WERI-Rb-1 (cell line): ENCODE measurements around the gene KCNMA1.

Experiments
- DNase-seq: peaks from one replicate; pipeline ENCODE4 v3.0.0-alpha.2; 2020
- H3K27ac ChIP-seq: fragments of 250-450 bp; sonication (Bioruptor Pico); 2 replicates; pipeline ENCODE4 v1.5.1; 2020; ENCODE audit warnings: mild to moderate bottlenecking, moderate library complexity
- H3K27me3 ChIP-seq: fragments of 250-450 bp; sonication (Bioruptor Pico); 2 replicates; pipeline ENCODE4 v1.5.1; 2021; ENCODE audit warnings: mild to moderate bottlenecking, low read depth, moderate library complexity; ENCODE audit not compliant: insufficient read depth, severe bottlenecking
- H3K36me3 ChIP-seq: fragments of 250-450 bp; sonication (Bioruptor Pico); 2 replicates; pipeline ENCODE4 v1.5.1; 2020; ENCODE audit warnings: mild to moderate bottlenecking, moderate library complexity
- H3K4me3 ChIP-seq: 2 replicates; pipeline ENCODE4 v1.5.1; 2011; ENCODE audit warnings: low read depth, mild to moderate bottlenecking, control low read depth, low read length
- H3K9me3 ChIP-seq: fragments of 250-450 bp; sonication (Bioruptor Pico); 2 replicates; pipeline ENCODE4 v1.5.1; 2021; ENCODE audit warnings: mild to moderate bottlenecking, moderate library complexity; ENCODE audit not compliant: severe bottlenecking
- CTCF ChIP-seq: IDR thresholded peaks from 2 replicates; pipeline ENCODE4 v1.5.1; 2011; ENCODE audit warnings: low read depth, mild to moderate bottlenecking, control low read depth, inconsistent platforms, low read length

Gene KCNMA1

DNA sequence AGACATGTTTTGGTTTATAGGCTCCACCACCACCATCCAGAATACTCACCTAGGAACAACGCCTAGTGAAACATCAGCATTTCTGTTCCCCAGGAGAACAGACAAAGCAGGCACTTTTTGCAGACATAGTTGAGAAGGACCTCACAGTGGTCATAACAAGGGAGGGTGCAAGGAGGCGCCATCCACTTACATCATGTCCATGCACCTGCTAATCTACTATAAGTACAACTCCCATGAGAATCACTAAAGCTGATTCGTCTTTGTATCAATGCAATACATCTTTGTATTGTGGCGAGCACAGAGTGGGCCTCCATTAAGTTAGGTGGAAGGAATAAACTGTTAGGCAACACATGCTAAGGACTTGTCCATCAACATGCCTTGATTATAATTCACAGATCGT lies 207.1 kb downstream of the KCNMA1 start:
- TF ChIP-seq CTCF, result peak; percentile 64
- peak; percentile 30 for DNase-seq
- Histone ChIP-seq H3K4me3 (no peak overlapping the region), H3K9me3 (no peaks in the 10 kb centered on the region), H3K27ac (no peak overlapping the region), H3K27me3 (no peaks in the 10 kb centered on the region), H3K36me3 (no peaks in the 10 kb centered on the region)

DNA sequence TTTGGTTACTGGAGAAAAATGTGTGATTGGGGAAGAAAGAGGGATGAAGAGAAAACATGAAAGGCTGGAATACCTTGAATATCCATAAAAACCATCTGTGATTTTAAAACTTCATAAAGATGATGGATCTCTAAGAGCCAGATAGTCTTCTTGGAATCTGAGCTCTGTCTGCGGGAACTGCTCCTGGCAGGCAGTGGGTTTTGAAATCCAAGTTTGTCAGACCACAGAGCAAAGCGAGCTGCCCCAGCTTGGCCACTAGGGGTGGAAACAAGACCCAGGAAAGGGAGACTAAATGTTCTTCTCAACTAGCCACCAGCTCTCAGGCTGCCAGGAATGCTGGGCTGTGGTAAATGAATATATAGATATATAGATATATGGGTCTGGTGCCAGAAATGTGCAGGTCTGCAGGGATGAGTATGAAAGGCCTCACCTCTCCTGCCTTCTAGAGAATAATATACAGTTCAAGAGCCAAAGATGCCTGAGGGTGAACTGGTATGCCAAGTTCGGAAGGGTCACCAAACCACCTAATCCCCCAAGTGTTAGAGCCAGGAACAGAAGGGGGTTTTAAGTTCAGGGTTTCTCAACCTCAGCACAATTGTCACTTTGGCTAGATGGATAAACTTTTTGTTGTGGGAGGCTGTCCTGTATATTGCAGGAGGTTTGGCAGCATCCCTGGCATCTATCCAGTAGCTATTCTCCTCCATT lies 208.8 kb downstream of the KCNMA1 start:
- no peaks in the 10 kb centered on the region for H3K36me3 ChIP-seq
- H3K4me3 ChIP-seq, result no peak overlapping the region
- H3K9me3 ChIP-seq, result no peaks in the 10 kb centered on the region
- H3K27me3 ChIP-seq, result no peaks in the 10 kb centered on the region
- DNase-seq, result peak; percentile 72
- peak; percentile 82 for TF ChIP-seq CTCF
- H3K27ac ChIP-seq, result no peak overlapping the region

GRCh38 chr10:77424257-77424656 lies 213.4 kb downstream of the KCNMA1 start:
- no peak for DNase-seq
- Histone ChIP-seq H3K9me3 (no peaks in the 10 kb centered on the region), H3K27ac (no peak overlapping the region), H3K4me3 (no peak overlapping the region), H3K27me3 (no peaks in the 10 kb centered on the region), H3K36me3 (no peaks in the 10 kb centered on the region)
- TF ChIP-seq CTCF, result no peak

GRCh38 chr10:77422491-77423338 lies 214.9 kb downstream of the KCNMA1 start:
- no peaks in the 10 kb centered on the region for H3K9me3 ChIP-seq
- H3K4me3 ChIP-seq, result no peak overlapping the region
- no peak for TF ChIP-seq CTCF
- DNase-seq, result no peak
- H3K27ac ChIP-seq, result no peak overlapping the region
- no peaks in the 10 kb centered on the region for H3K27me3 ChIP-seq
- H3K36me3 ChIP-seq, result no peaks in the 10 kb centered on the region

GRCh38 chr10:77421591-77421990 lies 216.0 kb downstream of the KCNMA1 start:
- TF ChIP-seq CTCF, result no peak
- H3K27ac ChIP-seq, result no peak overlapping the region
- DNase-seq, result no peak
- H3K36me3 ChIP-seq, result no peaks in the 10 kb centered on the region
- H3K27me3 ChIP-seq, result no peaks in the 10 kb centered on the region
- no peak overlapping the region for H3K4me3 ChIP-seq
- H3K9me3 ChIP-seq, result no peaks in the 10 kb centered on the region
